ENCODE results near the gene ICAM5. TPM values are rescaled to one million over a fixed set of nuclear protein-coding genes. Genes with fewer than 3 reads are reported as not detected.
A peak's percentile ranks its signal among the peaks of the same experiment; 100 is the strongest.

ICAM5 gene
- total and polyA plus RNA-seq, 10 of the 15 experiments (the other 5 are each of a cell fraction or from before 2014, with no cell fraction given) = 0.14 to 4.6 (median 0.94) TPM; not detected in 2

- TF ChIP-seq POU2F2 (IDR thresholded peaks at IDR 0.05; ENCODE audit: borderline replicate concordance, low read depth, low read length) = no peak
- TF ChIP-seq IKZF2 (IDR thresholded peaks at IDR 0.05) = no peak
- TF ChIP-seq RUNX3 (IDR thresholded peaks at IDR 0.05; ENCODE audit: low read length) = 0 out of 2 replicates have a peak, but pooled peaks have one; percentile 6
- TF ChIP-seq E4F1 (IDR thresholded peaks at IDR 0.05; ENCODE audit: borderline replicate concordance, partially characterized antibody) = no peak
- no peak for TF ChIP-seq ATF7 (IDR thresholded peaks at IDR 0.05; ENCODE audit: low read depth)
- TF ChIP-seq CREM (IDR thresholded peaks at IDR 0.05; ENCODE audit: low read depth) = no peak
- no peak for TF ChIP-seq NRF1 (conservative IDR thresholded peaks at IDR 0.05; ENCODE audit: low read depth, low read length)
- TF ChIP-seq SREBF1 (IDR thresholded peaks at IDR 0.05; ENCODE audit: low read length) = no peak
These were observed 6.3 kb upstream of the ICAM5 start (continued) for GRCh38 chr19:10283301-10284064.

All from GM12878 (cell line).